ENCODE data around the gene WNK2.

Gene WNK2

GRCh38 chr9:93318480-93318879 is 134.5 kb downstream of the WNK2 start:
- Histone ChIP-seq H3K36me3 (ENCODE audit: control insufficient read depth in 2 of 2, insufficient read depth in 1 of 2, low read length in 2 of 2) (no peaks in the 10 kb centered on the region), H3K9me3 (ENCODE audit: control insufficient read depth, insufficient read depth, low read depth, low read length) (no peaks in the 10 kb centered on the region), H3K4me3 (ENCODE audit: low read depth, low read length) (no peak overlapping the region), H3K27ac (ENCODE audit: extremely low read depth, low read depth, low read length) (no peak overlapping the region), H3K4me1 (ENCODE audit: control insufficient read depth, insufficient read depth, low read length) (no peaks in the 10 kb centered on the region)
- ChIA-PET CTCF (interaction anchor here (0.6 kb wide), 1 partner anchor 157 kb away, joined by 3 read pairs; no protein-coding TSS in a partner anchor), POLR2A (no interaction called here)
- no peak for TF ChIP-seq ZNF558 (tag by site-specific recombination; IDR thresholded peaks at IDR 0.05)
- TF ChIP-seq ZNF473 (tag by site-specific recombination; IDR thresholded peaks at IDR 0.05) = no peak
- TF ChIP-seq ZNF416 (tag by site-specific recombination; IDR thresholded peaks at IDR 0.05) = no peak
- no peak for TF ChIP-seq ZNF2 (tag by site-specific recombination; IDR thresholded peaks at IDR 0.05)
- no peak for TF ChIP-seq ZNF621 (tag by site-specific recombination; IDR thresholded peaks at IDR 0.05)
- no peak for TF ChIP-seq ZNF146 (tag by site-specific recombination; IDR thresholded peaks at IDR 0.05)
- TF ChIP-seq ZNF580 (tag by site-specific recombination; IDR thresholded peaks at IDR 0.05) = no peak
- no peak for TF ChIP-seq ZNF501 (tag by site-specific recombination; IDR thresholded peaks at IDR 0.05)
- TF ChIP-seq SETDB1 (IDR thresholded peaks at IDR 0.05; ENCODE audit: insufficient read length, low read length) = no peak
- TF ChIP-seq ZNF626 (tag by site-specific recombination; IDR thresholded peaks at IDR 0.05) = no peak
- no peak for TF ChIP-seq KLF16 (tag by site-specific recombination; IDR thresholded peaks at IDR 0.05)
- TF ChIP-seq ZNF707 (tag by site-specific recombination; IDR thresholded peaks at IDR 0.05) = no peak
- no peak for TF ChIP-seq ZNF513 (tag by site-specific recombination; IDR thresholded peaks at IDR 0.05)
- TF ChIP-seq ZNF423 (tag by site-specific recombination; IDR thresholded peaks at IDR 0.05) = no peak
- no peak for TF ChIP-seq ZNF660 (tag by site-specific recombination; IDR thresholded peaks at IDR 0.05)
- TF ChIP-seq ZBTB49 (tag by site-specific recombination; IDR thresholded peaks at IDR 0.05; ENCODE audit: low read depth) = no peak
- TF ChIP-seq, protein P1, sequence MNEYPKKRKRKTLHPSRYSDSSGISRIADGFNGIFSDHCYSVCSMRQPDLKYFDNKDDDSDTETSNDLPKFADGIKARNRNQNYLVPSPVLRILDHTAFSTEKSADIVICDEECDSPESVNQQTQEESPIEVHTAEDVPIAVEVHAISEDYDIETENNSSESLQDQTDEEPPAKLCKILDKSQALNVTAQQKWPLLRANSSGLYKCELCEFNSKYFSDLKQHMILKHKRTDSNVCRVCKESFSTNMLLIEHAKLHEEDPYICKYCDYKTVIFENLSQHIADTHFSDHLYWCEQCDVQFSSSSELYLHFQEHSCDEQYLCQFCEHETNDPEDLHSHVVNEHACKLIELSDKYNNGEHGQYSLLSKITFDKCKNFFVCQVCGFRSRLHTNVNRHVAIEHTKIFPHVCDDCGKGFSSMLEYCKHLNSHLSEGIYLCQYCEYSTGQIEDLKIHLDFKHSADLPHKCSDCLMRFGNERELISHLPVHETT (tag by site-specific recombination; IDR thresholded peaks at IDR 0.05) = no peak
- no peak for TF ChIP-seq ZFP41 (tag by site-specific recombination; IDR thresholded peaks at IDR 0.05; ENCODE audit: borderline replicate concordance)

DNA sequence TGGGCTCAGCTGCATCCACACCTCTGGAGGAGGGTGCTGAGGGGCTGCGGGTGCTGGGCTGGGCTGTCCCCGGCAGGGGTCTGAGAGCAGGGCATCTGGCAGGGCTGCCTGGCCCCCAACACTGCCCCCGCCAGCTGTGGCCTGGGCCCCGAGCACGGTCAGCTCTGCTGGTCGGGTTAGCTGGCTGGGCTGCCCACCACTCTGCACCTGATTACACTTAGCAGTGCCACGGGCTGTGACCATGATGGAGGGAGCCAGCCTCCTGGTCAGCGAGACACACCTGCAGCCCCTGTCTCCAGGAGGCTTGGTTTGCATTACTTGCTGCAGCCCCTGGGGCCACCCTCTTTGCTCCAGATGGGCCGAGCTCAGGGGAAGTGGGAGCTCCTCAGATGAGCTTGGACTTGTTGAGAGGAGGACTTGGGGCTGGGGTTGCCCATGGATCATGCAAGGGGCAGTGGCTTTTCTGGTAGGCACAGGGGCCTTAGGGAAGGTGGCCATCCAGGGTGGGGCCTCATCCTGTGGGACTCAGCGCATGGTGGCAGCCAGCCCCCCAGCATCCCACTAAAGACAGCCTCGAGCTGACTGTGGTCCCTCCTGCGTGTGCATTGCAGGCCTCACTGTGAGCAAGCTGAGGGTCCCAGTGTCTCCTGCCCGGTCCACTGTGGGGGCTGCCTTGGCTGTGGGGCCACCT is 135.5 kb downstream of the WNK2 start:
- no peak overlapping the region for H3K4me3 ChIP-seq (ENCODE audit: low read depth, low read length)
- ChIA-PET POLR2A (no interaction called here), CTCF (no interaction called here)
- no peaks in the 10 kb centered on the region for H3K36me3 ChIP-seq (ENCODE audit: control insufficient read depth in 2 of 2, insufficient read depth in 1 of 2, low read length in 2 of 2)
- TF ChIP-seq ZNF157 (tag by site-specific recombination; IDR thresholded peaks at IDR 0.05) (no peak), ZNF10 (tag by site-specific recombination; IDR thresholded peaks at IDR 0.05) (no peak), TCF7L2 (IDR thresholded peaks at IDR 0.05; ENCODE audit: borderline replicate concordance, low read depth, low read length) (no peak), ZNF169 (tag by site-specific recombination; IDR thresholded peaks at IDR 0.05) (no peak), HOXA7 (CRISPR knock-in tag; IDR thresholded peaks at IDR 0.05; ENCODE audit: borderline replicate concordance) (no peak), ZNF121 (tag by site-specific recombination; IDR thresholded peaks at IDR 0.05) (no peak), ZNF513 (tag by site-specific recombination; IDR thresholded peaks at IDR 0.05) (no peak)
- no peaks in the 10 kb centered on the region for H3K4me1 ChIP-seq (ENCODE audit: control insufficient read depth, insufficient read depth, low read length)
- no peak overlapping the region for H3K27ac ChIP-seq (ENCODE audit: extremely low read depth, low read depth, low read length)
- H3K9me3 ChIP-seq (ENCODE audit: control insufficient read depth, insufficient read depth, low read depth, low read length) = no peaks in the 10 kb centered on the region

Data from HEK293 (cell line).